Stimulated activated naive CD8-positive, alpha-beta T cell treated with anti-CD3 and anti-CD28 coated beads, Interleukin-15, Interleukin-2, amounts not matched to agents 100 ng/mL and 50 ng/mL, for 24 hours (primary cell): Measurements from ENCODE around the gene PTH1R.

Experiments used
- H3K27ac Mint-ChIP-seq: one replicate; pipeline ENCODE4 v1.8.0; 2021; ENCODE audit warnings: mild to moderate bottlenecking, mixed read lengths
- H3K27me3 Mint-ChIP-seq: one replicate; pipeline ENCODE4 v1.8.0; 2021; ENCODE audit warnings: mixed read lengths
- H3K36me3 Mint-ChIP-seq: one replicate; pipeline ENCODE4 v1.8.0; 2021; ENCODE audit warnings: low read depth, mixed read lengths
- H3K4me1 Mint-ChIP-seq: one replicate; pipeline ENCODE4 v1.8.0; 2021; ENCODE audit warnings: low read depth, mixed read lengths
- H3K4me3 Mint-ChIP-seq: one replicate; pipeline ENCODE4 v1.8.0; 2021; ENCODE audit warnings: mild to moderate bottlenecking, mixed read lengths
- H3K9me3 Mint-ChIP-seq: one replicate; pipeline ENCODE4 v1.8.0; 2021; ENCODE audit warnings: mixed read lengths

PTH1R gene

GRCh38 chr3:46881596-46882376 is 4.3 kb downstream of the PTH1R start:
- Mint-ChIP-seq H3K4me1 (no peaks in the 10 kb centered on the region), H3K9me3 (no peaks in the 10 kb centered on the region), H3K4me3 (peak overlapping the region; percentile 49), H3K27me3 (peaks cover 46% of the 10 kb centered on the region), H3K36me3 (no peaks in the 10 kb centered on the region), H3K27ac (no peak overlapping the region)

- Mint-ChIP-seq H3K4me1 (no peaks in the 10 kb centered on the region), H3K27me3 (peaks cover 47% of the 10 kb centered on the region), H3K36me3 (no peaks in the 10 kb centered on the region), H3K9me3 (no peaks in the 10 kb centered on the region), H3K27ac (no peak overlapping the region), H3K4me3 (peak overlapping the region; percentile 70)
These were observed 5.0 kb downstream of the PTH1R start for GRCh38 chr3:46882377-46883053.

GRCh38 chr3:46883054-46883829 is 5.7 kb downstream of the PTH1R start:
- peak overlapping the region; percentile 70 for H3K4me3 Mint-ChIP-seq
- H3K9me3 Mint-ChIP-seq, result no peaks in the 10 kb centered on the region
- H3K4me1 Mint-ChIP-seq, result no peaks in the 10 kb centered on the region
- peaks cover 54% of the 10 kb centered on the region for H3K27me3 Mint-ChIP-seq
- no peaks in the 10 kb centered on the region for H3K36me3 Mint-ChIP-seq
- H3K27ac Mint-ChIP-seq, result no peak overlapping the region

GRCh38 chr3:46883830-46884185 is 6.3 kb downstream of the PTH1R start:
- Mint-ChIP-seq H3K4me3 (peak overlapping the region; percentile 20), H3K9me3 (no peaks in the 10 kb centered on the region), H3K27ac (no peak overlapping the region), H3K27me3 (peaks cover 55% of the 10 kb centered on the region), H3K36me3 (no peaks in the 10 kb centered on the region), H3K4me1 (no peaks in the 10 kb centered on the region)

DNA sequence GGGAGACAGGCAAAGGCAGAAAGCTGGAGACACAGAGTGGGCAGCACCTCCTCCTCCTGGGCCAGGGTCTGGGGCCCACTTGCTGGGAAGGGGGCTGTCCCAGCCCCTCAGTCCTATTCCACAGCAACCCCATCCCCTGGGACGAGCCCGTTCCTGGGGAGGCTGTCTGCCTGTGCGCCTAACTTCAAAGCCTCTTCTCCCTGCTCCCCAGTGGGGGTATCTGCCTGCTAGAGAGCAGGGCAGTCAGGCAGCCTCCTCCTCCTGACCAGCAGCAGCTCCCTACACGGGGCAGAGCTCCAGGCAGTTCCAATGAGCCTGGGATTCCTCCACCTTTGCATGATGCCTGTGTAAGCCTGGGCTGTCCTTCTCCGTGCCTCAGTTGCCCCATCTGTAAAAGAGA is 6.9 kb downstream of the PTH1R start:
- H3K27ac Mint-ChIP-seq, result no peak overlapping the region
- no peak overlapping the region for H3K4me3 Mint-ChIP-seq
- H3K27me3 Mint-ChIP-seq, result peaks cover 49% of the 10 kb centered on the region
- no peaks in the 10 kb centered on the region for H3K4me1 Mint-ChIP-seq
- no peaks in the 10 kb centered on the region for H3K9me3 Mint-ChIP-seq
- H3K36me3 Mint-ChIP-seq, result no peaks in the 10 kb centered on the region

GRCh38 chr3:46884929-46885328 is 7.4 kb downstream of the PTH1R start:
- no peak overlapping the region for H3K4me3 Mint-ChIP-seq
- peaks cover 44% of the 10 kb centered on the region for H3K27me3 Mint-ChIP-seq
- no peaks in the 10 kb centered on the region for H3K36me3 Mint-ChIP-seq
- H3K9me3 Mint-ChIP-seq, result no peaks in the 10 kb centered on the region
- H3K4me1 Mint-ChIP-seq, result no peaks in the 10 kb centered on the region
- no peak overlapping the region for H3K27ac Mint-ChIP-seq

DNA sequence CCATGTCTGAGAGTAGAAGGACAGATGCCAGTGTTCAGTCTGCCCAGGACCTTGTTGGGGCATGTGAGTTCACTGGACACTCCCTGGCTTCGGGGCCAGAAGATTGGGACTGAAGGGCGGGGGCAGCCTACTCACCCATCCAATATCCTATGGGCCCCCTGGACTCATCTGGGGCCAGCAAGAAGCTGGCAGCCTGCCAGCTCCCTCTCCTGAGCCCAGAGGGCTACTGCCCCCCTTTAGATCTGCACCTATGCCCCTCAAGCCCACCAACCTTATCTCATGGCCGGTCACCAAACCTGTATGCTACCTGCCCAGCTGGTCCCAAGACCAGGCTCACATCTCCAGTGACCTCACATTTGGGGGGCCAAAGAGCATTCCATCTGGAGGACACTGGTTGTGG is 8.1 kb downstream of the PTH1R start:
- peaks cover 38% of the 10 kb centered on the region for H3K27me3 Mint-ChIP-seq
- H3K9me3 Mint-ChIP-seq, result no peaks in the 10 kb centered on the region
- no peak overlapping the region for H3K27ac Mint-ChIP-seq
- H3K4me1 Mint-ChIP-seq, result no peaks in the 10 kb centered on the region
- H3K4me3 Mint-ChIP-seq, result no peak overlapping the region
- no peaks in the 10 kb centered on the region for H3K36me3 Mint-ChIP-seq

GRCh38 chr3:46887980-46888494 is 10.5 kb downstream of the PTH1R start:
- Mint-ChIP-seq H3K27me3 (peaks cover 53% of the 10 kb centered on the region), H3K27ac (no peak overlapping the region), H3K36me3 (no peaks in the 10 kb centered on the region), H3K4me1 (no peaks in the 10 kb centered on the region), H3K9me3 (no peaks in the 10 kb centered on the region), H3K4me3 (no peak overlapping the region)

- no peaks in the 10 kb centered on the region for H3K9me3 Mint-ChIP-seq
- H3K36me3 Mint-ChIP-seq, result no peaks in the 10 kb centered on the region
- H3K27me3 Mint-ChIP-seq, result peaks cover 54% of the 10 kb centered on the region
- no peak overlapping the region for H3K4me3 Mint-ChIP-seq
- H3K4me1 Mint-ChIP-seq, result no peaks in the 10 kb centered on the region
- no peak overlapping the region for H3K27ac Mint-ChIP-seq
These were observed 11.2 kb downstream of the PTH1R start for GRCh38 chr3:46888705-46889104.

GRCh38 chr3:46889381-46890110 is 12.0 kb downstream of the PTH1R start:
- peaks cover 50% of the 10 kb centered on the region for H3K27me3 Mint-ChIP-seq
- H3K4me3 Mint-ChIP-seq, result no peak overlapping the region
- no peaks in the 10 kb centered on the region for H3K36me3 Mint-ChIP-seq
- H3K9me3 Mint-ChIP-seq, result no peaks in the 10 kb centered on the region
- no peaks in the 10 kb centered on the region for H3K4me1 Mint-ChIP-seq
- no peak overlapping the region for H3K27ac Mint-ChIP-seq

DNA sequence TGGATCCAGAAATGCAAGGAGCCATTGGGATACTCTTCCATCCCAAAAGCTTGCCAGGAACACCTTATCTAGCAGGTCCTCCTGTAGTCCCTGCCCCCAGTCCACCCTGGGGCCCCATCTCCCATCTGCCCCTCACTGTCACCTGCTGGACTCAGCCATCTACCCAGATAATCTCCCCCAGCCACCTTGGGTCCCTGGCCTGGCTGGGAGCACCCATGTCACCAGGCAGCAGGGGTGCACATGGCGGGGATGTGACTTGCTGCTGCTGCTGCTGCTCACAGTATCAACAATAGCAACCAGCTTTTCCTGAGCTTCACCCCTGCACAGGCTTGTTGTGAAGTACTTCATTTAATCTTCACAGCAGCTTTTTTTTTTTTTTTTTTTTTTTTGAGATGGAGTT is 12.6 kb downstream of the PTH1R start:
- Mint-ChIP-seq H3K36me3 (no peaks in the 10 kb centered on the region), H3K27me3 (peaks cover 44% of the 10 kb centered on the region), H3K4me1 (no peaks in the 10 kb centered on the region), H3K27ac (no peak overlapping the region), H3K9me3 (no peaks in the 10 kb centered on the region), H3K4me3 (no peak overlapping the region)

DNA sequence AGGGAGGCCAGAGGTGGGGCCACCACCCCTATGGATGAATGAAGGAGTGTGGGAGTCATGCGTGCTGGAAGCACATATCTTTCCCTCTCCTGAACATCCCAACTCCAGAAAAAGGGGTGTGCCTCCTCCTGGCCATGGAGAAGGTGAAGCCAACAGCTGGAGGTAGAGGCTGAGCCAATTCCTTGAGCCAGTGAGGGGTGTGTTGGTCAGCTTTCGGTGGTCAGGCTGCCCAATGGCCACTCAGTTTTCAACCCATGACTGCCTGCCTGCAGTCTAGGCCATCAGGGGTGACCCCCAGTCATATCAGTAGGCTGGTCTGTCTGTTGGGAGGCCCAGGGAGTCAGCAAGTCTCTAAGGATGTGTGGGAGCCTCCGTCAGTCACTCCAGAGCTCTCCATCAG is 13.6 kb downstream of the PTH1R start:
- H3K4me3 Mint-ChIP-seq, result no peak overlapping the region
- peaks cover 41% of the 10 kb centered on the region for H3K27me3 Mint-ChIP-seq
- H3K4me1 Mint-ChIP-seq, result no peaks in the 10 kb centered on the region
- H3K9me3 Mint-ChIP-seq, result no peaks in the 10 kb centered on the region
- H3K27ac Mint-ChIP-seq, result no peak overlapping the region
- no peaks in the 10 kb centered on the region for H3K36me3 Mint-ChIP-seq

DNA sequence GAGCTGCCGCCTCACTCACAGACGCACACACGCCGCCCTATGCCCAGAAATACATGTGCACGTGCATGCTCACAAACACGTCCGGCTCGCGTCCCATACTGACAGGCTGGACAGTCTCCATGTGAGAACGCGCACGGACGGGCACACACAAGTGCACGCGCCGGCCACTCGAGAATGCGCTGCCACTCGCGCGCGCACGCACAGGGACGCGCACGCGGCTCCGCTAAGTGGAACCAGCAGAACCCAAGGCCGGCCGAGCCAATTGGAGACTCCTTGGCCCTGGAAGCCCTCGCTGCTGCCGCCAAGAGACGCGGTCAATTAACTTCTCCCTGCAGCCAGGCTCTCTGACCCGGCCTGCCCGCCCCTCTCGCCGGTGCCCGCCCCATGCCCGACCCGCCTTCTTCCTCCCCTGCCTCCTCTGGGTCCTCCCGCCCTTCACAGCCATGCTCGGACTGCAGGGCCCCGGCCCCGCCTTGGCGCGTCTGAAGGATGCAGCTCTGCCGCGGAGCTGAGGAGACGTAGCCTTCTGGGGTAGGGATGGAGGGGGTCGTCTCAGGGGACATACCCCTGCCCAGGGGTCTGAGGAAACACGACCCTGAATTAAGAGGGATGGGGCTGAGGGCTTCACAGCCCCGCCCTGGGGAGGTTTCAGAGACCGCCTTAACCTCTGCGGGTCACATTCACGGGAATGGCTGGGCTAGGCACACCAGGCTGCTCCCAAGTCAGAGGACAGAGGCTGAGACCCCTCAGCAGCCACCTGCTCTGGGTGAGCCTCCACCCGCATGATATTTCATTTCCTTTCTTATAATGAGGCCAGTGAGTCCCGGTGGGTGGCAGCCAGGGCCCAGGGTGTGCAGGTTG is 15.0 kb downstream of the PTH1R start:
- Mint-ChIP-seq H3K27ac (no peak overlapping the region), H3K4me1 (no peaks in the 10 kb centered on the region), H3K36me3 (no peaks in the 10 kb centered on the region), H3K4me3 (peak overlapping the region; percentile 45), H3K9me3 (no peaks in the 10 kb centered on the region), H3K27me3 (peaks cover 40% of the 10 kb centered on the region)
